OCI-LY7 (cell line): Measurements from ENCODE around the gene CDC42BPB. TPM values are rescaled to one million over a fixed set of nuclear protein-coding genes. Genes with fewer than 3 reads are reported as not detected.

ENCODE experiments used
- BruUV-seq: library from RNA; stranded (reverse); fragments of 400-500 nt; replicated peaks from 2 replicates; lab custom pipeline; 2021; lab: Mats Ljungman, UMichigan
- CTCF ChIA-PET: fragments of 300-600 bp; sonication (Branson Sonifier 250); formaldehyde crosslinking; loops from one replicate; lab custom pipeline; 2022; ENCODE audit warnings: antibody characterized with exemption; ENCODE audit not compliant: unreplicated experiment; lab: Charles Lee
- POLR2A ChIA-PET: fragments of 300-600 bp; sonication (Branson Sonifier 250); formaldehyde crosslinking; loops from one replicate; lab custom pipeline; 2022; ENCODE audit warnings: antibody characterized with exemption; lab: Charles Lee
- DNase-seq: peaks from one replicate; pipeline ENCODE4 v3.0.0-alpha.2; 2015; ENCODE audit warnings: low spot score
- H2AFZ ChIP-seq: fragments of 200-600 bp; sonication (generic), shearing (Covaris generic); 2 replicates; pipeline ENCODE4 v1.6.1; 2014; ENCODE audit warnings: mild to moderate bottlenecking, antibody characterized with exemption, low read length, moderate library complexity
- H3K27ac ChIP-seq: fragments of 200-600 bp; sonication (generic); 2 replicates; pipeline ENCODE4 v1.5.1; 2014; ENCODE audit warnings: mixed run types, low read depth, mild to moderate bottlenecking, moderate library complexity, low read length, inconsistent platforms; ENCODE audit not compliant: poor library complexity, severe bottlenecking
- H3K36me3 ChIP-seq: fragments of 200-600 bp; sonication (generic); 2 replicates; pipeline ENCODE4 v1.6.1; 2014; ENCODE audit warnings: mild to moderate bottlenecking, antibody characterized with exemption, low read length, moderate library complexity, mixed read lengths; ENCODE audit not compliant: insufficient read depth
- H3K4me1 ChIP-seq: fragments of 200-600 bp; sonication (generic); 2 replicates; pipeline ENCODE4 v1.5.1; 2014; ENCODE audit warnings: mild to moderate bottlenecking, low read length; ENCODE audit not compliant: insufficient read depth, poor library complexity, severe bottlenecking
- H3K4me2 ChIP-seq: fragments of 200-600 bp; sonication (generic); 2 replicates; pipeline ENCODE4 v1.6.1; 2014; ENCODE audit warnings: mild to moderate bottlenecking, low read length
- H3K4me3 ChIP-seq: fragments of 200-600 bp; sonication (generic); 2 replicates; pipeline ENCODE4 v1.5.1; 2014; ENCODE audit warnings: mild to moderate bottlenecking, low read depth, low read length; ENCODE audit not compliant: poor library complexity, severe bottlenecking
- H3K79me2 ChIP-seq: fragments of 200-600 bp; sonication (generic); 2 replicates; pipeline ENCODE4 v1.6.1; 2016; ENCODE audit warnings: low read depth, mild to moderate bottlenecking, low read length, moderate library complexity, mixed read lengths; ENCODE audit not compliant: insufficient read depth
- H3K9me2 ChIP-seq: fragments of 200-600 bp; sonication (generic); 2 replicates; pipeline ENCODE4 v1.6.1; 2016; ENCODE audit warnings: mild to moderate bottlenecking, low read length, mixed read lengths; ENCODE audit not compliant: insufficient read depth
- H3K9me3 ChIP-seq: fragments of 200-600 bp; sonication (generic); 2 replicates; pipeline ENCODE4 v1.6.1; 2014; ENCODE audit warnings: mild to moderate bottlenecking, mixed run types, low read length, mixed read lengths
- H4K20me1 ChIP-seq: fragments of 200-600 bp; sonication (generic); 2 replicates; pipeline ENCODE4 v1.6.1; 2014; ENCODE audit warnings: mild to moderate bottlenecking, antibody characterized with exemption, low read length, moderate library complexity, mixed read lengths; ENCODE audit not compliant: insufficient read depth
- EZH2phosphoT487 ChIP-seq: fragments of 200-600 bp; sonication (generic); IDR thresholded peaks from 2 replicates; pipeline ENCODE4 v1.6.1; 2018; ENCODE audit warnings: low read depth, borderline replicate concordance, mild to moderate bottlenecking, mixed run types, antibody characterized with exemption, low read length, moderate library complexity, mixed read lengths
- intact Hi-C: fragments of 100-400 bp; cut with micrococcal nuclease; formaldehyde crosslinking; loops from one replicate; pipeline ENCODE4 v1.10.0; 2022; ENCODE audit not compliant: unreplicated experiment
- total RNA-seq, 2 experiments: library from RNA; depleted of rRNA in 1 of 2; stranded (reverse); fragments of >200 nt in 1 of 2; shearing (Covaris generic) in 1 of 2; gene quantifications; 2 replicates each; pipeline ENCODE4 v1.2.3, GENCODE V29; 2014 to 2022
- TF ChIP-seq, protein P1 (sequence below): fragments of 200-600 bp; sonication (generic); conservative IDR thresholded peaks from 2 replicates; pipeline ENCODE4 v1.5.1; 2014; ENCODE audit warnings: mild to moderate bottlenecking, antibody characterized with exemption, low read length, moderate library complexity, mixed read lengths

The CDC42BPB gene
- total RNA-seq, 2 experiments from 2014 or later, result 0.03 to 0.46 TPM

DNA sequence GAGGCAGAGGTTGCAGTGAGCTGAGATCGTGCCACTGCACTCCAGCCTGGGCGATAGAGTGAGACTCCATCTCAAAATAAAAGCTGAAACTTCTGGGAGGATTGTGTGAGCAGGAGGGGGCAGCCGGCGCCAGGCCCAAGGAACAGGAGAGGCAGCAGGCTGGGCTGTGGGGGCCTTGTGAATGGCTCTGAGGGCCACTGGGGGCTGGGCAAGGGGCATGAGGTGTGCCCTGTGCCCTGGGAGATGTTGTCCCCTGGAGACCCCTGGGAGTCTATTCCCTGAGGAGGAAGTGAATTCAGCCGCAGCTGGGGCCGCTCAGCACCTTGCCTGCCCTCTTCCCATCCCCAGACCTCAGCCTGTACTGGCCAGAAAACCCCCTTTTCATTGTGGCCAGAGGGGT lies 31.6 kb upstream of the CDC42BPB start:
- Histone ChIP-seq H3K27ac (no peak overlapping the region), H3K36me3 (no peaks in the 10 kb centered on the region), H3K4me2 (no peak overlapping the region), H3K9me3 (no peaks in the 10 kb centered on the region), H2AFZ (no peak overlapping the region), H3K9me2 (no peaks in the 10 kb centered on the region), H4K20me1 (no peaks in the 10 kb centered on the region), H3K4me1 (peaks cover 6% of the 10 kb centered on the region), H3K4me3 (no peak overlapping the region), H3K79me2 (no peaks in the 10 kb centered on the region)
- no peak for DNase-seq
- no TSS peak for BruUV-seq
- TF ChIP-seq, protein P1, sequence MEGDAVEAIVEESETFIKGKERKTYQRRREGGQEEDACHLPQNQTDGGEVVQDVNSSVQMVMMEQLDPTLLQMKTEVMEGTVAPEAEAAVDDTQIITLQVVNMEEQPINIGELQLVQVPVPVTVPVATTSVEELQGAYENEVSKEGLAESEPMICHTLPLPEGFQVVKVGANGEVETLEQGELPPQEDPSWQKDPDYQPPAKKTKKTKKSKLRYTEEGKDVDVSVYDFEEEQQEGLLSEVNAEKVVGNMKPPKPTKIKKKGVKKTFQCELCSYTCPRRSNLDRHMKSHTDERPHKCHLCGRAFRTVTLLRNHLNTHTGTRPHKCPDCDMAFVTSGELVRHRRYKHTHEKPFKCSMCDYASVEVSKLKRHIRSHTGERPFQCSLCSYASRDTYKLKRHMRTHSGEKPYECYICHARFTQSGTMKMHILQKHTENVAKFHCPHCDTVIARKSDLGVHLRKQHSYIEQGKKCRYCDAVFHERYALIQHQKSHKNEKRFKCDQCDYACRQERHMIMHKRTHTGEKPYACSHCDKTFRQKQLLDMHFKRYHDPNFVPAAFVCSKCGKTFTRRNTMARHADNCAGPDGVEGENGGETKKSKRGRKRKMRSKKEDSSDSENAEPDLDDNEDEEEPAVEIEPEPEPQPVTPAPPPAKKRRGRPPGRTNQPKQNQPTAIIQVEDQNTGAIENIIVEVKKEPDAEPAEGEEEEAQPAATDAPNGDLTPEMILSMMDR, result no peak
- TF ChIP-seq EZH2phosphoT487, result no peak
- ChIA-PET CTCF (interaction anchor here (0.6 kb wide), 1 partner anchor 52 kb away, joined by 4 read pairs; no protein-coding TSS in a partner anchor), POLR2A (no interaction called here)
- intact Hi-C loops, result no loop called here

DNA sequence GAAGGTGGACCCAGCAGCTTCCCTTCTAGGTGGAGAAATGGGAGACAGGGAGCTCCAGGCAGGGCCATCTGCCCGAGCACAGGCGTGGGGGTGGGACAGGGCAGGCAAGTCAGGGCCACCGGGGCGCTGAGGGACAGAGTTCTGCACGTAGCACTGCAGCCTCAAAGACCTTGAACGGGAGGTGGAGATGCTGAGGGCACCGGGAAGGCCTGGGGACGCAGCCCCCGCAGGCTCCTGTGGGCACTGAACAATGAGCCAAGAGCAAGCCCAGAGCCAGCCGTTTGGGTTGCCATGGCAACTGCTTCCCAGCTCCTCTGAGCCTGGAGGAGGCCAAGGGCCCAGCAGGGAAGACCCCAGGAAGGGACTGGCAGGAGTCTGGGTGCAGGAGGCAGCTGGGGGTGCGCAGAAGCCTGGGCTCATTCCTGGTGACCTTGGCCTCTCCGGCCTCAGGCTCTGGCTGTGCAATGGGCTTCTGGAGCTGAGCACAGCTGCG lies 30.0 kb upstream of the CDC42BPB start:
- intact Hi-C loops, result no loop called here
- BruUV-seq, result no TSS peak
- TF ChIP-seq EZH2phosphoT487, result no peak
- TF ChIP-seq, protein P1, result no peak
- H3K9me3 ChIP-seq, result no peaks in the 10 kb centered on the region
- POLR2A ChIA-PET, result no interaction called here
- no peak overlapping the region for H3K4me3 ChIP-seq
- no peaks in the 10 kb centered on the region for H3K9me2 ChIP-seq
- peaks cover 6% of the 10 kb centered on the region for H3K4me1 ChIP-seq
- no peak overlapping the region for H2AFZ ChIP-seq
- H3K79me2 ChIP-seq, result no peaks in the 10 kb centered on the region
- no peak overlapping the region for H3K27ac ChIP-seq
- H4K20me1 ChIP-seq, result no peaks in the 10 kb centered on the region
- H3K36me3 ChIP-seq, result no peaks in the 10 kb centered on the region
- DNase-seq, result no peak
- no peak overlapping the region for H3K4me2 ChIP-seq
- CTCF ChIA-PET, result no interaction called here

DNA sequence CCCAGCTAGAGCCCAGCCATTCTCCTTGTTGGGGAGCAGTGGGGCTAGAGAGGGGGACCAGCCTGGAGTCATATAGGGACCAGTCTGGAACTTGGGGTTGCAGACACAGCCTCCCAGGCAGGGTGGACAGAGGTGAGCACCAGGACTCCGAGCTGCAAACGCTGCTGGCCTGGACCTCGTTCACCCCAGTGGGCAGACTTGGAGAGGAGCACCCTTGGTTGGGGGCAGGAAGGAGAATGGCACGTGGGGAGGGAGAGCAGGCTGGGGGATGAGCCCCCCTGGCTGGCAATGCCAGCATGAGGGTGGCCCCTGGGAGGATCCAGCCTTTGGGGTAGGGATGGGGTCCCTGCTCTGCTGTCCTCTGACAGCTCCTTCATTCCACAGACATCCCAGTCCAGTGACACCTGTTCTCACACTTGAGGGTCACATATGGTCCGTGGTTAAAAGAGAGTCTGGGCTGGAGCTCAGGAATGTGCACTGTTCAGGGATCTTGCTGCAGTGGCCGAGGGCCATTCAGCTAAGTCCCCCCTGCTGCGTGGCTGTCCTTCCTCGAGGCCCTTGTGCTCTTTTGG lies 29.5 kb upstream of the CDC42BPB start:
- Histone ChIP-seq H3K9me2 (no peaks in the 10 kb centered on the region), H3K4me1 (peaks cover 6% of the 10 kb centered on the region), H3K27ac (no peak overlapping the region), H3K79me2 (no peaks in the 10 kb centered on the region), H3K4me2 (no peak overlapping the region), H3K9me3 (no peaks in the 10 kb centered on the region), H2AFZ (no peak overlapping the region), H4K20me1 (no peaks in the 10 kb centered on the region), H3K36me3 (no peaks in the 10 kb centered on the region), H3K4me3 (no peak overlapping the region)
- BruUV-seq, result no TSS peak
- CTCF ChIA-PET, result interaction anchor here (0.6 to 1.0 kb wide), 2 partner anchors 12 to 13 kb away, joined by 3 read pairs; no protein-coding TSS in a partner anchor
- no peak for DNase-seq
- TF ChIP-seq, protein P1, result no peak
- TF ChIP-seq EZH2phosphoT487, result no peak
- POLR2A ChIA-PET, result interaction anchor here (0.6 kb wide), 1 partner anchor 7 kb away, joined by 7 read pairs; the partner anchor contains the start of gene EXOC3L4
- intact Hi-C loops, result no loop called here
